ENCODE measurements around the gene TAF11L2. TPM values are rescaled to one million over a fixed set of nuclear protein-coding genes. Genes with fewer than 3 reads are reported as not detected.
"Not testable (repeated sequence)": the region's sequence is repeated elsewhere in the genome, so short reads cannot be mapped to it uniquely, and the experiment has no call there.

TAF11L2 gene
- total RNA-seq, 1 donor from 2014 or later = not detected

GRCh38 chr5:17470064-17470463, 28.0 kb upstream of the TAF11L2 start:
- Histone ChIP-seq H3K27me3 (ENCODE audit: low read depth) (no peaks in the 10 kb centered on the region), H3K27ac (replicated peaks) (no peak overlapping the region), H3K36me3 (no peaks in the 10 kb centered on the region), H3K9me3 (replicated peaks) (no peaks in the 10 kb centered on the region), H3K4me1 (no peaks in the 10 kb centered on the region), H3K4me3 (no peak overlapping the region)
- no peak for DNase-seq
- intact Hi-C loops (cut with micrococcal nuclease) = no loop called here
- TF ChIP-seq CTCF (IDR thresholded peaks at IDR 0.05; ENCODE audit: borderline replicate concordance) = no peak

- H3K9me3 ChIP-seq (replicated peaks); DNase-seq; H3K27ac ChIP-seq (replicated peaks); H3K27me3 ChIP-seq (ENCODE audit: low read depth); H3K36me3 ChIP-seq; intact Hi-C loops (cut with micrococcal nuclease); H3K4me1 ChIP-seq; H3K4me3 ChIP-seq: not testable (repeated sequence)
Measured at GRCh38 chr5:17475064-17475463, 23.0 kb upstream of the TAF11L2 start.

- Histone ChIP-seq H3K4me1 (no peaks in the 10 kb centered on the region), H3K36me3 (no peaks in the 10 kb centered on the region), H3K9me3 (replicated peaks) (no peaks in the 10 kb centered on the region), H3K4me3 (no peak overlapping the region), H3K27ac (replicated peaks) (no peak overlapping the region), H3K27me3 (ENCODE audit: low read depth) (no peaks in the 10 kb centered on the region)
- intact Hi-C loops (cut with micrococcal nuclease) = no loop called here
- DNase-seq = no peak
- TF ChIP-seq CTCF (IDR thresholded peaks at IDR 0.05; ENCODE audit: borderline replicate concordance) = no peak
Measured at GRCh38 chr5:17477043-17477442, 21.0 kb upstream of the TAF11L2 start.

- no peaks in the 10 kb centered on the region for H3K27me3 ChIP-seq (ENCODE audit: low read depth)
- no peaks in the 10 kb centered on the region for H3K4me1 ChIP-seq
- no peak for DNase-seq
- TF ChIP-seq CTCF (IDR thresholded peaks at IDR 0.05; ENCODE audit: borderline replicate concordance) = no peak
- intact Hi-C loops (cut with micrococcal nuclease) = no loop called here
- no peaks in the 10 kb centered on the region for H3K9me3 ChIP-seq (replicated peaks)
- no peak overlapping the region for H3K27ac ChIP-seq (replicated peaks)
- no peak overlapping the region for H3K4me3 ChIP-seq
- H3K36me3 ChIP-seq = no peaks in the 10 kb centered on the region
Measured at GRCh38 chr5:17477573-17478265, 20.3 kb upstream of the TAF11L2 start.

- Histone ChIP-seq H3K27ac (replicated peaks) (no peak overlapping the region), H3K27me3 (ENCODE audit: low read depth) (no peaks in the 10 kb centered on the region), H3K4me3 (no peak overlapping the region), H3K9me3 (replicated peaks) (no peaks in the 10 kb centered on the region), H3K36me3 (no peaks in the 10 kb centered on the region), H3K4me1 (no peaks in the 10 kb centered on the region)
- DNase-seq = no peak
- TF ChIP-seq CTCF (IDR thresholded peaks at IDR 0.05; ENCODE audit: borderline replicate concordance) = no peak
- intact Hi-C loops (cut with micrococcal nuclease) = no loop called here
Measured at GRCh38 chr5:17481378-17481777, 16.7 kb upstream of the TAF11L2 start.

- no peak overlapping the region for H3K4me3 ChIP-seq
- no peaks in the 10 kb centered on the region for H3K36me3 ChIP-seq
- intact Hi-C loops (cut with micrococcal nuclease) = no loop called here
- no peaks in the 10 kb centered on the region for H3K4me1 ChIP-seq
- H3K9me3 ChIP-seq (replicated peaks) = no peaks in the 10 kb centered on the region
- TF ChIP-seq CTCF (IDR thresholded peaks at IDR 0.05; ENCODE audit: borderline replicate concordance) = no peak
- no peaks in the 10 kb centered on the region for H3K27me3 ChIP-seq (ENCODE audit: low read depth)
- H3K27ac ChIP-seq (replicated peaks) = no peak overlapping the region
- no peak for DNase-seq
Measured at GRCh38 chr5:17482790-17483189, 15.2 kb upstream of the TAF11L2 start.

- H3K4me3 ChIP-seq; H3K36me3 ChIP-seq; H3K27ac ChIP-seq (replicated peaks); H3K4me1 ChIP-seq; intact Hi-C loops (cut with micrococcal nuclease); H3K9me3 ChIP-seq (replicated peaks); DNase-seq; H3K27me3 ChIP-seq (ENCODE audit: low read depth): not testable (repeated sequence)
Measured at GRCh38 chr5:17486464-17487173, 11.4 kb upstream of the TAF11L2 start.
